SK-N-SH (cell line): ENCODE measurements around the gene MGAT5B.

Experiments
- SMC3 ChIP-seq: IDR thresholded peaks from 2 replicates; pipeline ENCODE4 v1.6.1; 2012; ENCODE audit warnings: low read depth, low read length, improper control_type of control experiment
- TF ChIP-seq, protein P1 (sequence below): fragments of 200-600 bp; sonication (generic); IDR thresholded peaks from 2 replicates; pipeline ENCODE4 v1.6.1; 2017; ENCODE audit warnings: antibody characterized with exemption, mild to moderate bottlenecking, moderate library complexity

DNA sequence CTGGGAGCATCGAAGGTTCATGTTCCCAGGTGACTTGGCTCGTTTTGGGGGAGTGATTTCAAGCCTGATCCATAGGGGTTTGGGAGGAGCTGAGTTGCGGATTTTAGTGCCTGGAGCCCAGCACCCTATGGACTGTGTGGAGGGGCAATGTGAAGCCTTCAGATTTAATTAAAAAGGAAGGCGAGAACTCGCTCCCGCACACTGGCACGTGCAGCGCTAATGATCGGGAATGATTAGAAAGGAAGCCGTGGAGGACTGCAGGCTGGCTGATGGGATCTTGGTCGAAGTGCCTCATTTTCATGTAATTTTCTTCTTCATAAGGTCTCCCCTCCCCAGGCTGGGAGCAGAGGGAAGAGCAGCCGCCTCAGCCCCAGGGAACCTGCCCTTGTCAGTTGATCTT, 12.8 kb downstream of the MGAT5B start:
- TF ChIP-seq SMC3, result no peak
- TF ChIP-seq, protein P1, sequence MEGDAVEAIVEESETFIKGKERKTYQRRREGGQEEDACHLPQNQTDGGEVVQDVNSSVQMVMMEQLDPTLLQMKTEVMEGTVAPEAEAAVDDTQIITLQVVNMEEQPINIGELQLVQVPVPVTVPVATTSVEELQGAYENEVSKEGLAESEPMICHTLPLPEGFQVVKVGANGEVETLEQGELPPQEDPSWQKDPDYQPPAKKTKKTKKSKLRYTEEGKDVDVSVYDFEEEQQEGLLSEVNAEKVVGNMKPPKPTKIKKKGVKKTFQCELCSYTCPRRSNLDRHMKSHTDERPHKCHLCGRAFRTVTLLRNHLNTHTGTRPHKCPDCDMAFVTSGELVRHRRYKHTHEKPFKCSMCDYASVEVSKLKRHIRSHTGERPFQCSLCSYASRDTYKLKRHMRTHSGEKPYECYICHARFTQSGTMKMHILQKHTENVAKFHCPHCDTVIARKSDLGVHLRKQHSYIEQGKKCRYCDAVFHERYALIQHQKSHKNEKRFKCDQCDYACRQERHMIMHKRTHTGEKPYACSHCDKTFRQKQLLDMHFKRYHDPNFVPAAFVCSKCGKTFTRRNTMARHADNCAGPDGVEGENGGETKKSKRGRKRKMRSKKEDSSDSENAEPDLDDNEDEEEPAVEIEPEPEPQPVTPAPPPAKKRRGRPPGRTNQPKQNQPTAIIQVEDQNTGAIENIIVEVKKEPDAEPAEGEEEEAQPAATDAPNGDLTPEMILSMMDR, result no peak
